Heart right ventricle (tissue), 16 donors: ENCODE results near the gene KRTAP10-1. TPM values are rescaled to one million over a fixed set of nuclear protein-coding genes. Genes with fewer than 3 reads are reported as not detected.

Experiments used
- ATAC-seq, 8 donors: fragments of 200-7000 bp; cut with Tn5 transposase; one replicate each; pipeline ENCODE4 v1.9.1; 2020; ENCODE audit warnings: mild to moderate bottlenecking in 8 of 8, moderate library complexity in 8 of 8, moderate number of reproducible peaks in 1 of 8
- DNase-seq, 2 donors: peaks; one replicate each; pipeline ENCODE4 v3.0.0-alpha.2; 2020
- H3K27ac ChIP-seq, 10 donors: fragments of 200-600 bp; sonication (generic) in 2 of 10; one replicate each; pipeline versions ENCODE4 v1.5.0 to v1.8.0; 2020 to 2022; ENCODE audit warnings: mild to moderate bottlenecking in 3 of 10
- H3K27me3 ChIP-seq, 7 donors: fragments of 200-600 bp; one replicate each; pipeline ENCODE4 v1.8.0; 2021 to 2022; ENCODE audit warnings: mild to moderate bottlenecking in 2 of 7
- H3K36me3 ChIP-seq, 9 donors: fragments of 200-600 bp; sonication (generic) in 1 of 9; one replicate each; pipeline versions ENCODE4 v1.5.0 to v1.8.0; 2020 to 2022; ENCODE audit warnings: mild to moderate bottlenecking in 2 of 9
- H3K4me1 ChIP-seq, 9 donors: fragments of 200-600 bp; sonication (generic) in 1 of 9; one replicate each; pipeline versions ENCODE4 v1.5.0 to v1.8.0; 2020 to 2022; ENCODE audit warnings: mild to moderate bottlenecking in 4 of 9
- H3K4me3 ChIP-seq, 10 donors: fragments of 200-600 bp; sonication (generic) in 2 of 10; one replicate each; pipeline versions ENCODE4 v1.5.0 to v1.8.0; 2020 to 2022; ENCODE audit warnings: mild to moderate bottlenecking in 7 of 10, moderate library complexity in 2 of 10
- H3K9me3 ChIP-seq, 11 donors: fragments of 200-600 bp in 10 of 11; sonication (generic) in 2 of 11; one replicate each; pipeline versions ENCODE4 v1.5.0 to v1.8.0; 2013 to 2022; ENCODE audit warnings: mild to moderate bottlenecking in 2 of 11, control low read depth in 1 of 11, moderate library complexity in 1 of 11
- WGBS, 2 donors: extraction: QIAGEN DNeasy Blood & Tissue Kit; methylation state at CpG; one replicate each; pipeline ENCODE4 v1.1.7; 2013; ENCODE audit warnings: inconsistent platforms in 1 of 2; 5-methylcytosine and 5-hydroxymethylcytosine counted together
- intact Hi-C, 10 donors: fragments of 100-400 bp; cut with DNase I; formaldehyde crosslinking; loops; one replicate each; pipeline versions ENCODE4 v1.11.1 to v1.14.2; 2022
- polyA plus RNA-seq, 2 donors: library from polyadenylated mRNA; stranded (reverse); fragments of 200-250 nt; gene quantifications; one replicate each; pipeline ENCODE4 v1.2.3, GENCODE V29; 2013
- total RNA-seq, 10 donors: library from RNA; stranded (reverse); fragmentation: NEBNext Ultra II Directional in 3 of 10; extraction: Animal tissue kit (Norgen Biotek cat#: 25700) in 3 of 10; gene quantifications; one replicate each; pipeline versions ENCODE4 v1.2.1 to v1.2.4, GENCODE V29; 2021 to 2023
- TF ChIP-seq, protein P1 (sequence below), 9 donors: fragments of 200-600 bp; sonication (generic) in 2 of 9; IDR thresholded peaks; one replicate each; pipeline versions ENCODE4 v1.5.0 to v1.8.0; 2021 to 2022; ENCODE audit warnings: antibody characterized with exemption in 9 of 9, mild to moderate bottlenecking in 5 of 9, moderate library complexity in 1 of 9
- donor health status: Arrhythmogenic right ventricular cardiomyopathy.
- donor health status: ischemic (EF 13 %, LVEDD 7.1; RV severe dilation, severe dysfunction).
- donor health status: healthy with polysubstance abuse.
- donor health status: DM: no; HTN: yes; CAD: no.
- donor health status: DM: no; HTN: no; CAD: no.
- donor health status: ischemic (EF 25% LVEDD 6.9; RV normal size, moderate dysfunction).
- donor health status: ischemic (EF 25% LVEDD 5.7; RV mildly dilated, moderate dysfunction).
- donor health status: healthy.
- donor health status: DM: yes; HTN: yes; CAD: no.
- donor health status: Ischemic cardiomyopathy.
- donor health status: ischemic (EF 35%, LVEDD 5.7; RV mildly dilated, moderate dysfunction).
- donor health status: nonischemic (EF 11% LVEDD 7.7; RV severe dilation, severe dysfunction).
- donor health status: DM: yes; HTN: yes; CAD: no.
- donor health status: PGD.
- donor health status: ischemic (EF 29% LVEDD 5.4; RV normal size, mild dysfunction).
- donor health status: nonischemic (EF 23%, LVEDD 6.1; RV moderate dilation, normal function).

The KRTAP10-1 gene
- total and polyA plus RNA-seq, 12 donors = not detected

DNA sequence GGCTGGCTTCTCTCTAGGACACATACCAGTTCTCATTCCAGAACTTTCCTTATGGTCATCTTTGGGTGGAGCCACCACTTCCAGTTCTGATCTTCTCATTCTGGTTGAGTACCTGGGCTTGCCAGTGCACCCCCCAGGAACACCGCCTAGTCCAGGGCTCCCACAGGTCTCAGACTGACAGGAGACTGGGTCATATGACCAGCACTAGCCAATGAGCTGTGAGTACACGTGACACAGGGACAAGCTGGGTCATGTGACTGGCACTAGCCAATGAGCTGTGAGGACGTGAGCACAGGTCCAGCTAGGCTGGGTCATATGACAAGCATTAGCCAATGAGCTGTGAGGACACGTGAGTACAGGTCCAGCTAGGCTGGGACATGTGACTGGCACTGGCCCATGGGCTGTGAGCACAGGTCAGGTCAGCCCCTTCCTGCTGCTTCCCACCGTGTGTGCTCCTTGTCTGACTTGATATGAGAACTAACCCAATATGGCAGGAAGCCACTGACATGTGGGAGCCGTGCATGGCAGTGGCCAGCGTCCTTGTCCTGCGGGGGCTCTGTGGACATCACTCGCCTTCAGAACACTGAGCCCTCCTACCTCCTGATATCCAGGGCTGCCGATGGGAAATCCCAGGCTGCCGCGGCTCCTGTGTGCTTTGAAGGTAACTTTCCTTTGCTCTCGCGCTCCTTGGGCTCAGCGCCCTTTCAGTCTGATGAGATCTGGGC, 22.7 kb downstream of the KRTAP10-1 start:
- no peaks in the 10 kb centered on the region for H3K36me3 ChIP-seq
- no peak for DNase-seq
- no peak overlapping the region for H3K4me3 ChIP-seq
- no peaks in the 10 kb centered on the region for H3K4me1 ChIP-seq
- no peaks in the 10 kb centered on the region for H3K9me3 ChIP-seq
- TF ChIP-seq, protein P1, sequence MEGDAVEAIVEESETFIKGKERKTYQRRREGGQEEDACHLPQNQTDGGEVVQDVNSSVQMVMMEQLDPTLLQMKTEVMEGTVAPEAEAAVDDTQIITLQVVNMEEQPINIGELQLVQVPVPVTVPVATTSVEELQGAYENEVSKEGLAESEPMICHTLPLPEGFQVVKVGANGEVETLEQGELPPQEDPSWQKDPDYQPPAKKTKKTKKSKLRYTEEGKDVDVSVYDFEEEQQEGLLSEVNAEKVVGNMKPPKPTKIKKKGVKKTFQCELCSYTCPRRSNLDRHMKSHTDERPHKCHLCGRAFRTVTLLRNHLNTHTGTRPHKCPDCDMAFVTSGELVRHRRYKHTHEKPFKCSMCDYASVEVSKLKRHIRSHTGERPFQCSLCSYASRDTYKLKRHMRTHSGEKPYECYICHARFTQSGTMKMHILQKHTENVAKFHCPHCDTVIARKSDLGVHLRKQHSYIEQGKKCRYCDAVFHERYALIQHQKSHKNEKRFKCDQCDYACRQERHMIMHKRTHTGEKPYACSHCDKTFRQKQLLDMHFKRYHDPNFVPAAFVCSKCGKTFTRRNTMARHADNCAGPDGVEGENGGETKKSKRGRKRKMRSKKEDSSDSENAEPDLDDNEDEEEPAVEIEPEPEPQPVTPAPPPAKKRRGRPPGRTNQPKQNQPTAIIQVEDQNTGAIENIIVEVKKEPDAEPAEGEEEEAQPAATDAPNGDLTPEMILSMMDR (IDR thresholded peaks at IDR 0.05) = no peak
- H3K27ac ChIP-seq = no peak overlapping the region
- ATAC-seq = no peak
- intact Hi-C loops = loop anchor here in 4 of 10 donors (5.0 to 10.0 kb wide), 3 partner anchors 220 to 277 kb away; no protein-coding TSS in a partner anchor
- H3K27me3 ChIP-seq = peaks cover 0 to 27% (median 8%) of the 10 kb centered on the region in 7 donors
- 76 to 84% methylated on average over 15 of the region's 15 CpGs for WGBS, 2 donors

DNA sequence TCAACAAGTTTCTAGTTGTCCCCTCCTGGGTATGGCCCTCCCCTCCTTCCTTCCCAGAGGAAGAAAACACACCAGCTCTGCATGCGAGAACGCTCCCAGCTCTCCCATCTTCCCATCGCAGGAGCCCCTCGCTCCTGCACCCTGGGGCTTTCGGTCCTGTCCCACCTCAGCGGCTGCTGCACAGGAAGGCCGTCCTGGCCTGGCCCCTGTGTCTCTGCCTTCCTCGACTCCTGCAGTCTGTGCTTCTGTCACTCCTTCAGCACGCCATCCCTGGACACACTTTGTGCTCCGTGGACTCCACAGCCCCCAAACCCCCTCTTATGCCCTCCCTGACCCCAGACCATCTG, 23.2 kb downstream of the KRTAP10-1 start:
- Histone ChIP-seq H3K27ac (no peak overlapping the region), H3K4me3 (no peak overlapping the region), H3K36me3 (no peaks in the 10 kb centered on the region), H3K27me3 (peaks cover 0 to 29% (median 10%) of the 10 kb centered on the region in 7 donors), H3K9me3 (no peaks in the 10 kb centered on the region), H3K4me1 (no peaks in the 10 kb centered on the region)
- peak in 1 of 2 donors; percentile 1 for DNase-seq
- 85 to 86% methylated on average over 10 of the region's 10 CpGs for WGBS, 2 donors
- TF ChIP-seq, protein P1 (IDR thresholded peaks at IDR 0.05) = no peak
- ATAC-seq = no peak
- intact Hi-C loops = loop anchor here in 4 of 10 donors (5.0 to 10.0 kb wide), 3 partner anchors 220 to 278 kb away; no protein-coding TSS in a partner anchor

DNA sequence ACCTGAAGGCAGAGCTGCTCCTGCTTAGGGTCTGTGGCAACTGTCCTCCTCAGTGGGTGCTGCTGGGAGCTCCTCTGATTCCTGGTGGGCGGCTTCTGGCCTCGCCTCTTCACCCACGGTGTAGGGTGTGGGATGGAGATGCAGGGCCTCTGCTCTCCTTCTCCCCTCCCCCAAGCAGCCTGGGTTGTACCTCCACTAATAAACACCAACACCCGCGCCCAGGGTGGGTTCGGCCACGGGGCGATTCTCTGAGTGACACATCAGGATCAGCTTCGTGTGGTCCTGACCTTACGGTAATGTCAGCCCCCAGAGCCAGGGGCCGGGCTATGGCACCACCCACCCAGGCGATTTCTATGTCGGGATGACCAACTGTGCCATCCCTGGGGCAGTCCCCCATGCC, 23.7 kb downstream of the KRTAP10-1 start:
- TF ChIP-seq, protein P1 (IDR thresholded peaks at IDR 0.05) = no peak
- intact Hi-C loops = loop anchor here in 4 of 10 donors (5.0 to 10.0 kb wide), 3 partner anchors 221 to 278 kb away; no protein-coding TSS in a partner anchor

DNA sequence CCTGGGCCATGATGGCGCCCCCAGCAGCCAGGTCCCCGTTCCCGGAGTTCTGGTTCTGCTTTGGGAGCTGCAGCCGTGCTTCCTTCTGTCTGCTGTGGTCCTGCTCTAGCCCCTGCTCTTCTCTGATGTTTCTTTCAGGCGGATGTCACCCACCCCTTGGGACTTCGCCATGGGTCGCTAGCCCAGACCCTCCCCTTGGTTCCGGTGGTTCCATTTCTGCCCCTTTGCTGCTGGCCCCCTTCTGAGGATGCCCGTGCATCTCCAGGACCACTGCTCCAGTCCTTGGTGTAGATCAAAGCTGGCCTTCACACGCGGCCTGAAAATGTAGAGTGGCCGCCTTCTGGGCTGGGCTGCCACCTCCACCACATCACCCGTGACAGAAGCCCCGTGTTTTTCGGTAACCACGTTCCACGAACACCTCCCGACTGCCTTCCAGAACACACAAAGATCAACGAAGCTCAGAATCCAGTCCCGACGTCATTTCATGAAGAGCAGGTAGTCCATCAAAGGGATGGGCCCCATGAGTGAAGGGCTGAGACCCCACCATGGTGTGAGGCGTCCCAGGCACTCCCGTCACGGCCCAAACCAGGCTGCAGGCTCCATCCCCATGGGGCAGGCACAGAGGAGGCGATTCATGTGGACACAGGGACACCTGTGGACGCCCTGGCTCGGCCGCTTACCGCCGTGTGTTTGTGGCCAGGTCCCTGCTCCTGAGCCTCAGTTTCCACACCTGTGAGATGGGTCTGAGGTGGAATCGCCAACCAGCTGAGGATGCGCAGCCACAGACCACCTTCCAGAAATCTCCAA, 24.4 kb downstream of the KRTAP10-1 start:
- intact Hi-C loops = loop anchor here in 4 of 10 donors (5.0 to 10.0 kb wide), 3 partner anchors 222 to 279 kb away; no protein-coding TSS in a partner anchor
- Histone ChIP-seq H3K4me1 (peaks cover 0 to 4% (median 1%) of the 10 kb centered on the region in 9 donors), H3K36me3 (no peaks in the 10 kb centered on the region), H3K9me3 (no peaks in the 10 kb centered on the region), H3K27ac (no peak overlapping the region), H3K27me3 (peaks cover 0 to 29% (median 12%) of the 10 kb centered on the region in 7 donors), H3K4me3 (no peak overlapping the region)
- TF ChIP-seq, protein P1 (IDR thresholded peaks at IDR 0.05) = no peak
- DNase-seq (peak in 1 of 2 donors; percentile 5), ATAC-seq (no peak)
- WGBS, 2 donors = 84 to 91% methylated on average over 32 of the region's 32 CpGs

More for the DNA sequence above, 23.7 kb downstream of the KRTAP10-1 start:
- DNase-seq = peak in 1 of 2 donors; percentile 5
- H3K4me3 ChIP-seq = no peak overlapping the region
- H3K9me3 ChIP-seq = no peaks in the 10 kb centered on the region
- no peak for ATAC-seq
- H3K27me3 ChIP-seq = peaks cover 0 to 29% (median 11%) of the 10 kb centered on the region in 7 donors
- H3K27ac ChIP-seq = no peak overlapping the region
- H3K4me1 ChIP-seq = no peaks in the 10 kb centered on the region
- no peaks in the 10 kb centered on the region for H3K36me3 ChIP-seq
- 90 to 91% methylated on average over 13 of the region's 13 CpGs for WGBS, 2 donors
